Hepatocyte (in vitro differentiated cells): ENCODE data around the gene TRRAP. TPM values are rescaled to one million over a fixed set of nuclear protein-coding genes. Genes with fewer than 3 reads are reported as not detected.

Experiments
- DNase-seq: peaks from one replicate; pipeline ENCODE4 v3.0.0-alpha.2; 2016; ENCODE audit warnings: low spot score
- H2AFZ ChIP-seq: fragments of 200-600 bp; sonication (generic); 2 replicates; pipeline ENCODE4 v1.6.0; 2016; ENCODE audit warnings: antibody characterized with exemption, mild to moderate bottlenecking
- H3K27ac ChIP-seq: fragments of 200-600 bp; sonication (generic); 2 replicates; pipeline ENCODE4 v1.5.1; 2016; ENCODE audit warnings: mild to moderate bottlenecking
- H3K27me3 ChIP-seq: fragments of 200-600 bp; sonication (generic); 2 replicates; pipeline ENCODE4 v1.6.1; 2016
- H3K36me3 ChIP-seq: fragments of 200-600 bp; sonication (generic); replicated peaks from 2 replicates; pipeline ENCODE4 v1.5.1; 2016; ENCODE audit warnings: low read depth; ENCODE audit not compliant: insufficient read depth
- H3K4me1 ChIP-seq: fragments of 200-600 bp; sonication (generic); 2 replicates; pipeline ENCODE4 v1.5.1; 2016; ENCODE audit warnings: mild to moderate bottlenecking, moderate library complexity; ENCODE audit not compliant: insufficient read depth
- H3K4me2 ChIP-seq: fragments of 200-600 bp; sonication (generic); 2 replicates; pipeline ENCODE4 v1.6.0; 2016
- H3K4me3 ChIP-seq: fragments of 200-600 bp; sonication (generic); 2 replicates; pipeline ENCODE4 v1.5.1; 2016; ENCODE audit warnings: mild to moderate bottlenecking
- H3K79me2 ChIP-seq: fragments of 200-600 bp; sonication (generic); 2 replicates; pipeline ENCODE4 v1.6.0; 2017; ENCODE audit warnings: mild to moderate bottlenecking
- H3K9me2 ChIP-seq: fragments of 200-600 bp; sonication (generic); replicated peaks from 2 replicates; pipeline ENCODE4 v1.6.0; 2017; ENCODE audit warnings: mild to moderate bottlenecking; ENCODE audit not compliant: insufficient read depth
- H3K9me3 ChIP-seq: fragments of 200-600 bp; sonication (generic); 2 replicates; pipeline ENCODE4 v1.5.1; 2016; ENCODE audit warnings: low read depth, mild to moderate bottlenecking
- H4K20me1 ChIP-seq: fragments of 200-600 bp; sonication (generic); 2 replicates; pipeline ENCODE4 v1.6.0; 2016; ENCODE audit warnings: mild to moderate bottlenecking; ENCODE audit not compliant: insufficient read depth, poor library complexity, severe bottlenecking
- EZH2 ChIP-seq: fragments of 200-600 bp; sonication (generic); IDR thresholded peaks from 2 replicates; pipeline ENCODE4 v1.6.1; 2016; ENCODE audit warnings: antibody characterized with exemption, mild to moderate bottlenecking, borderline replicate concordance
- EZH2phosphoT487 ChIP-seq: fragments of 200-600 bp; sonication (generic); IDR thresholded peaks from one replicate; pipeline ENCODE4 v1.6.1; 2018; ENCODE audit warnings: antibody characterized with exemption, mild to moderate bottlenecking, low read depth, moderate library complexity; ENCODE audit not compliant: unreplicated experiment, severe bottlenecking
- WGBS: methylation state at CpG from one replicate; pipeline ENCODE4 v1.1.6; 2016; ENCODE audit warnings: low lambda C conversion rate; ENCODE audit errors: missing lambda C conversion rate; 5-methylcytosine and 5-hydroxymethylcytosine counted together
- polyA plus RNA-seq: library from polyadenylated mRNA; unstranded; fragments of >200 nt; fragmentation: Nextera tagmentation; extraction: Ambion mirVana; gene quantifications from 2 replicates; pipeline ENCODE4 v1.2.1, GENCODE V29; 2016
- total RNA-seq: library from RNA; depleted of rRNA; stranded (reverse); fragments of >200 nt; gene quantifications from 2 replicates; pipeline ENCODE4 v1.2.3, GENCODE V29; 2014
- TF ChIP-seq, protein P1 (sequence below): fragments of 200-600 bp; sonication (generic); IDR thresholded peaks from 2 replicates; pipeline ENCODE4 v1.5.1; 2016; ENCODE audit warnings: antibody characterized with exemption, mild to moderate bottlenecking; ENCODE audit not compliant: poor library complexity

TRRAP gene
- total and polyA plus RNA-seq, 2 experiments from 2014 or later, result 6.1 to 25.1 TPM

DNA sequence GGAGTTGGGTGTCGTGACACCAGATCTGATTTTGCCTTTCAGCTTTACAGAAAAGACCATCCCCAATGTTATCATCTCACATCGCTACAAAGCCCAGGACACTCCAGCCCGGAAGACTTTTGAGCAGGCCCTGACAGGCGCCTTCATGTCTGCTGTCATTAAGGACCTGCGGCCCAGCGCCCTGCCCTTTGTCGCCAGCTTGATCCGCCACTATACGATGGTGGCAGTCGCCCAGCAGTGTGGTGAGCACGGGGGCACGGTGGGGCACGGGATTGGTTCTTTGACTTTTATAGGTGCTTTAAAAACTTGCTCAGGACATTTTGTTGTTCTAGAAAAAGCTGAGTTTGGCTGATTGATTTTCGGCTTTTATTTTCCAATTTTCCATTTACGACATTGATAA, 48.8 kb downstream of the TRRAP start:
- Histone ChIP-seq H3K4me1 (peaks cover 3% of the 10 kb centered on the region), H4K20me1 (no peaks in the 10 kb centered on the region), H3K4me3 (no peak overlapping the region), H3K27ac (no peak overlapping the region), H3K4me2 (no peak overlapping the region), H3K9me3 (no peaks in the 10 kb centered on the region), H2AFZ (no peak overlapping the region), H3K27me3 (no peaks in the 10 kb centered on the region), H3K36me3 (no peaks in the 10 kb centered on the region), H3K9me2 (no peaks in the 10 kb centered on the region), H3K79me2 (no peaks in the 10 kb centered on the region)
- TF ChIP-seq EZH2, result no peak
- no peak for DNase-seq
- WGBS, result 98% methylated on average over 15 of the region's 15 CpGs

DNA sequence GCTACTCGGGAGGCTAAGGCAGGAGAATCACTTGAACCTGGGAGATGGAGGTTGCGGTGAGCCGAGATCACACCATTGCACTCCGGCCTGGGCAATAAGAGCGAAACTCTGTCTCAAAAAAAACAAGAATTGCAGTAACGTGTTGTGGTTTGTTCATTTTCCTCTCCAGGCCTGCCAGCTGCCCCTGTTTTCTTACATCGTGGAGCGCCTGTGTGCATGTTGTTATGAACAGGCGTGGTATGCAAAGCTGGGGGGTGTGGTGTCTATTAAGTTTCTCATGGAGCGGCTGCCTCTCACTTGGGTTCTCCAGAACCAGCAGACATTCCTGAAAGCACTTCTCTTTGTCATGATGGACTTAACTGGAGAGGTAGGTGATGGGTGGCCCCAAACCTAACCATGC, 52.1 kb downstream of the TRRAP start:
- no peak overlapping the region for H2AFZ ChIP-seq
- no peaks in the 10 kb centered on the region for H3K36me3 ChIP-seq
- no peak overlapping the region for H3K4me2 ChIP-seq
- H3K9me3 ChIP-seq, result no peaks in the 10 kb centered on the region
- no peaks in the 10 kb centered on the region for H3K27me3 ChIP-seq
- no peaks in the 10 kb centered on the region for H3K79me2 ChIP-seq
- no peak overlapping the region for H3K4me3 ChIP-seq
- no peak for DNase-seq
- TF ChIP-seq EZH2phosphoT487 (no peak), EZH2 (no peak)
- TF ChIP-seq, protein P1, sequence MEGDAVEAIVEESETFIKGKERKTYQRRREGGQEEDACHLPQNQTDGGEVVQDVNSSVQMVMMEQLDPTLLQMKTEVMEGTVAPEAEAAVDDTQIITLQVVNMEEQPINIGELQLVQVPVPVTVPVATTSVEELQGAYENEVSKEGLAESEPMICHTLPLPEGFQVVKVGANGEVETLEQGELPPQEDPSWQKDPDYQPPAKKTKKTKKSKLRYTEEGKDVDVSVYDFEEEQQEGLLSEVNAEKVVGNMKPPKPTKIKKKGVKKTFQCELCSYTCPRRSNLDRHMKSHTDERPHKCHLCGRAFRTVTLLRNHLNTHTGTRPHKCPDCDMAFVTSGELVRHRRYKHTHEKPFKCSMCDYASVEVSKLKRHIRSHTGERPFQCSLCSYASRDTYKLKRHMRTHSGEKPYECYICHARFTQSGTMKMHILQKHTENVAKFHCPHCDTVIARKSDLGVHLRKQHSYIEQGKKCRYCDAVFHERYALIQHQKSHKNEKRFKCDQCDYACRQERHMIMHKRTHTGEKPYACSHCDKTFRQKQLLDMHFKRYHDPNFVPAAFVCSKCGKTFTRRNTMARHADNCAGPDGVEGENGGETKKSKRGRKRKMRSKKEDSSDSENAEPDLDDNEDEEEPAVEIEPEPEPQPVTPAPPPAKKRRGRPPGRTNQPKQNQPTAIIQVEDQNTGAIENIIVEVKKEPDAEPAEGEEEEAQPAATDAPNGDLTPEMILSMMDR, result no peak
- no peaks in the 10 kb centered on the region for H4K20me1 ChIP-seq
- H3K4me1 ChIP-seq, result no peaks in the 10 kb centered on the region
- over 99% methylated on average over 10 of the region's 10 CpGs for WGBS
- H3K27ac ChIP-seq, result no peak overlapping the region
- no peaks in the 10 kb centered on the region for H3K9me2 ChIP-seq

DNA sequence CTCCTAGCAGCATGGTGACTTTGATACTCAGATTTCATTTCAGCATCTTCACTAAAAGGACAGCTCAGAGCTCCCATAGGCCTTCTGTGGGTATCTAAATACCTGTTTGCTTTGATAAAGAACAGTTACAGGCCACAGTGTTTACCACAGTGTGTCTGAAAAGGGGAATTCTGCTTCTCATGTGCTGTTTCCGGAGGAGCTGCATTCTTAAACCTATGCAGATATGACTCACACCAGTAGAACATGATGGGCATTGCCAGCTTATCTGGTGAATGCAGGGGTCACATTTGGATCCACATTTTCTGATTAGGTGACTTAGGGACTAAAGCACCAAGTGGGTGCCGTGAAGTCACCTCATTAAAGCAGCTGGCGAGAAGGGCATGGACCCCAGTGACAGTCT, 52.6 kb downstream of the TRRAP start:
- TF ChIP-seq, protein P1, result no peak
- H3K9me2 ChIP-seq, result no peaks in the 10 kb centered on the region
- H3K36me3 ChIP-seq, result no peaks in the 10 kb centered on the region
- H3K27ac ChIP-seq, result no peak overlapping the region
- no peak overlapping the region for H2AFZ ChIP-seq
- no peaks in the 10 kb centered on the region for H3K79me2 ChIP-seq
- H3K4me1 ChIP-seq, result no peaks in the 10 kb centered on the region
- no peak for DNase-seq
- H3K27me3 ChIP-seq, result no peaks in the 10 kb centered on the region
- H3K4me3 ChIP-seq, result no peak overlapping the region
- no peak overlapping the region for H3K4me2 ChIP-seq
- no peaks in the 10 kb centered on the region for H4K20me1 ChIP-seq
- WGBS, result 96% methylated on average over 3 of the region's 3 CpGs
- H3K9me3 ChIP-seq, result no peaks in the 10 kb centered on the region

DNA sequence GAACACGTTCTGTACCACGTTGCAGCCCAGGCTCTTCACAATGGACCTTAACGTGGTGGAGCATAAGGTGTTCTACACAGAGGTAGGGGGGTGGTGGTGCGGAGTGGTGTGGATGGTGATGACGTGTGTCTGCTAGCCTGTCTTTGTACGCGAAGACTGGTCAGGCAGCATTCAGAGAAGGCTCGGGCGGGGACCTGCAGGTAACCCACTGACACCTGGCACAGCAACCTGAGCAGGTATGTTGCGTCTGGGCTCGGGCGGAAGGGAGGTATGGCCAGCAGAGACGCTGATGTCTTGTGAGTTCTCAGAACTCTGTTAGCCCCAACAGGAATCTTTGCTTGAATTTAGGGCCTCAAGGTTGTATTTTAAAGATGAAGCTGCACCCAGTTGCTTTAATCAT, 55.0 kb downstream of the TRRAP start:
- Histone ChIP-seq H3K27me3 (no peaks in the 10 kb centered on the region), H3K4me2 (no peak overlapping the region), H3K9me3 (no peaks in the 10 kb centered on the region), H3K4me3 (no peak overlapping the region), H3K27ac (no peak overlapping the region), H4K20me1 (no peaks in the 10 kb centered on the region), H3K9me2 (no peaks in the 10 kb centered on the region), H2AFZ (no peak overlapping the region), H3K79me2 (no peaks in the 10 kb centered on the region), H3K36me3 (peaks cover 4% of the 10 kb centered on the region), H3K4me1 (no peaks in the 10 kb centered on the region)
- 95% methylated on average over 13 of the region's 13 CpGs for WGBS
- DNase-seq, result no peak
- TF ChIP-seq EZH2phosphoT487, result no peak
- no peak for TF ChIP-seq EZH2
- TF ChIP-seq, protein P1, result no peak
